ENCODE data around the gene ZNF550.
A peak's percentile ranks its signal among the peaks of the same experiment; 100 is the strongest.

The ZNF550 gene

DNA sequence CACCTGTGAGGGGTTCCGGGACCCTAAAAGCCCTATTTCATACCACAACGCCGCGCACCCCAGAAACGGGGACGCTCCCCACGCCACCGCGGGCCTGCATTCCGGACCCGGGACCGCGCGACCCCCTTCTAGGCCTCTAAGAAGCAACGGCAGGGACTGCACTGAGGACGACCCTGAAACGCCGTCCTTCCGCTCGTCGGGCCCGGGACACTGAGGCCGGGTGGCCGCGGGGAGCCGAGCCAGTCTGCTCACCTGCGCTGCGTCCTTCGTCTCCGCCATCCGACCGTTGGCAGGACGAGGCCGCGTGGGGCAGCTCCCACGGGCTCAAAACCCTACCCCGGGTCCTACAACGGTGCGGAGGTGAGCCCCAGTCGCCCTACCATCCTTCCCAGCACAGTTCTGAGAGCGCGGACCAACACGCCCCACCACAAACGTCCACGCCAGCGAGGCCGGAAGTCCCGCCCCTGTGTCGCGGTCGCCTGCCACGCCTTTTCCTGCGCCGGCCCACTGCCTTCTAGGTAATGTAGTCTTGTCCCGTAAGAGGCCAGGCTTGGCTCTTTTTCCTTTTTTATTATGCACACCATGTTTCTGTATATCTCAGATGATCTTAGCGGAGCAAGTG is at the start of gene ZNF550:
TSS of gene ZNF550 (minus strand) at position 460 of the 622 bp plus-strand sequence. CDS start at position 279, 181 bp downstream.
- DNase-seq (ENCODE audit: low read depth), result peak; percentile 69

DNA sequence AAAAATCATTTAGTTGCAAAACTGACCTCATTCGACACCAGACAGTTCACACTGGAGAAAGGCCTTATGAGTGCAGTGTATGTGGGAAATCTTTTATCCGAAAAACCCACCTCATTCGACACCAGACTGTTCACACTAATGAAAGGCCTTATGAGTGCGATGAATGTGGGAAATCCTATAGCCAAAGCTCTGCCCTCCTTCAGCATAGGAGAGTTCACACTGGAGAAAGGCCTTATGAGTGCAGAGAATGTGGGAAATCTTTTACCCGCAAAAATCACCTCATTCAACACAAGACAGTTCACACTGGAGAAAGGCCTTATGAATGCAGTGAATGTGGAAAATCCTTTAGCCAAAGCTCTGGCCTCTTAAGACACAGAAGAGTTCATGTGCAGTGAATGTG is 47.3 kb upstream of the ZNF550 start:
- no peak for DNase-seq (ENCODE audit: low read depth)

DNA sequence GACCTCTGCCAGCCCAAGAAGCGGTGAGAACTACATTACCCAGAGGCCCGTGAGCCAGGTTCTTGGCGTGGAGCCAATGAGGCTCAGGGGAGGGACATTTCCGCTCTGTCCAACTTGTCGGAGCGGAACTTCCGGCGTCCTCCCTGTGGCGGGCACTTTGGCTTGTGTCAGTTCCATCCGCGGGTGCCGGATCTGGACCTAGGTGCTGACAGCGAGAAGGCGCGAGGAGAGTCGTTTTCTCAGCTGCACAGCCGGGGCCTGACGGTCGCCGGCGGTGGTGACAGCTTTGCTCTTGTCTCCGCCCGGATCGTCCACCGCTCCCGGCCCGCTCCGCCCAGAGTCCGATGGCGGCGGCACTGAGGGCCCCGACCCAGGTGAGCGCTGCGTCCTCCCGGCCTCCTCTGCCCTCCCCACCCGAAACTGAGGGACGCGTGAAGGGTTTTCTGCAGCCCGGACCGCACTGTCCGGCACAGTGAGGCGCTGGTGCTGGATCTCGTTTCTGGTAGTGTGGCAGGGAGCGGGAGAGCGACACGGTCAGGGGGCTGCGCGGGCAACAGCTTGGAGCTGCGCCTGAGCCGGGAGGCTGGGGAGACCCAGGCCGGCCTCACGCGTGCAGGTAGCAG is 40.2 kb upstream of the ZNF550 start, which contains the start of gene ZNF530:
TSS of gene ZNF530 (plus strand) at position 125 of the 623 bp plus-strand sequence. CDS start 4,461 bp downstream, outside the sequence.
- DNase-seq (ENCODE audit: low read depth), result peak; percentile 72

DNA sequence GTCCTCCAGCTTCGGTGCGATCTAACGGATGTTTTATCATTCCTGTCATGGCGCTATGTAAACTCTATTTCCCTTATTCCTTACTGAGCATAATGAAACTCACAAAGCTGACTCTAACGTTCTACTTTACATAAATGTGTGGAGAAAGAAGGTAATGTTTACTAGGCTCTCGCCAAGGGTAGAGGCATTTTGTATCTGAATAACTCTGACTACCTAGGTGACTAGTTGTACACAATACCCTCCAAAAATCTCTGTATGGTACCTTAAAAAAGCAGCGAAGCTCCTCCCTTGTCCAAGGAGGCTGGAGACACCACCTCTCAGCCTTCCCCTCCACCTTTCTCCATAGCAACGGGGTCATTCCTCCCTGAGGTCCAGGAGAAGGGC is 39.7 kb upstream of the ZNF550 start:
- DNase-seq (ENCODE audit: low read depth), result no peak

DNA sequence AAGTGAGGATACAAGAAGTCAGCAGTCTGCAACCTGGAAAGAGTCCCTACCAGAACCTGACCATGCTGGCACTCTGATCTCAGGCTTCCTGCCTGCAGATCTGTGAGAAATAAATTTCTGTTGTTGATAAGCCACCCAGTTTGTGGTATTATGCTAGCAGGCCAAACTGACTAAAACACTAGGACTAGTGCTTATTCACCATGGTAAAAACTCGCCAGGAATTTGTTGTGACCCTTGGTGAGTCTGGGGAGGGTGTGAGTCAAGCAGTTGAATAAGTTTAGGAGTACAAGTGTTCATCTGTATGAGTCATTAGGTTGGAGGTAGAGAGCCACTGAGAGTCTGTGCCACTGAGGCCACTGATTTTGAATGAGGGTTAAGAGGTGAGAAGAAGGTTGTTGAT is 27.9 kb upstream of the ZNF550 start:
- no peak for DNase-seq (ENCODE audit: low read depth)

DNA sequence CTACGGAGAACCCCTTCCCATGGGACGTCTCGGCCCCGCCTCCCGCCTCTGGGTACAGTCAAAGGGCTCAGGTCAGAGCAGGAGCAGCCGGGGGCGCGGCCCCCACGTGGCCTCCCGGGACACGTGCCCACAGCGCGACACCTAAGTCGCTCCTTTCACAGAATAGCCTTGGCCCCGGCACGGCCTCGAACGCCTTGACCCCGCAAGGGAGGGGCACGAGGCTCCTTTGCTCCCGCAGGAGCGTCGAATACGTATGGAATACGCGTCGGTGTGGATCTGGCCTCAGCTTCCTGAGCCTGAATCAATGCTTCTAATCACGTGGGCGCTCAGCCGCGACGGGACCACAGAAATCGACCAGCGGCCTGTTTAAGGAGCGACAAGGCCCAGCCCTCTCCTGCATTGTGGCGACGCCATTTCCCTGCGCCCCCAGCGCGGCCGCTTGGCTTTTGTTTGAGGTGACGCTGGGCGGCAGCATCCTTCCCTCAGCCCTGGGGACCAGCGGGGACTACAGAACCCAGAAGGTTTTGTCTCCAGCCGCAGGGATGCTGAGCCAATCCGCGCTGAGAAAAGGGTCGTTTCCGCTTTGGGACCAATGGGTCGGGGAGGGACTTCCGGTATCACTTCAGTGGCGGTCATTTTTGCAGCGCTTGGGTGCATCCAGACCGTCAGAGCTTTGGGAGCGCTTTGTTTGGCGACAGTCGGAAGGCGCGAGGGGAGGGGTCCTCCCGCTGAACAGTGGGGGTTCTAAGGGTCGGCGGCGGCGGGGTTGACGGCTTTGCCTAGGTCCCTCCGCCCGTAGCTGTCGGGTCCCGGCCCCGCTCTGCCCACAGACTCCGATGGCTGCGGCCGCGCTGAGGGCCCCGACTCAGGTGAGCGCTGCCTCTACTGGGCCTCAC is 24.1 kb upstream of the ZNF550 start, which contains the start of gene ZIK1:
TSS of gene ZIK1 (plus strand) at position 625 of the 896 bp plus-strand sequence. CDS start at position 837, 212 bp downstream.
- DNase-seq (ENCODE audit: low read depth), result peak; percentile 51

DNA sequence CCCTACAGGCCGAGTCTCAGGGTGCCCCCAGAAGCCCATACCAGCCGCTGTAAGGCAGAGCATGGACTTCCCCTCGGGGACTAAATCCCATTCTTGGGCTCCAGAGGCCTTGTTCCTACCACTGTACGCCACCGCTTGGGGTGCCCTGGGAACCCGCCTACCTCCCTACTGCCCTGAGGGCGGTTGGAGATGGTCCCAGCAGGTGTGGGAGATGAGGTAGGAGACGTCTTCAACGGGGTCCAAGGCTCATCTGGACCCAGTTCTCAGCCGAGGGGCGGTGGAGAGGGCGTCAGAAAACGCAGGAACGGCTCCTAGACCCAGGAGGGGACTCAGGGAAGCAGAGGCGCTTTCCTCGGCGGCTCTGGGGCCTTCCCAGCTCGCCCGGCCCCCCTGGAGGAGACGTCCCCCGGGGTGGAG is 23.4 kb upstream of the ZNF550 start:
- DNase-seq (ENCODE audit: low read depth), result no peak

DNA sequence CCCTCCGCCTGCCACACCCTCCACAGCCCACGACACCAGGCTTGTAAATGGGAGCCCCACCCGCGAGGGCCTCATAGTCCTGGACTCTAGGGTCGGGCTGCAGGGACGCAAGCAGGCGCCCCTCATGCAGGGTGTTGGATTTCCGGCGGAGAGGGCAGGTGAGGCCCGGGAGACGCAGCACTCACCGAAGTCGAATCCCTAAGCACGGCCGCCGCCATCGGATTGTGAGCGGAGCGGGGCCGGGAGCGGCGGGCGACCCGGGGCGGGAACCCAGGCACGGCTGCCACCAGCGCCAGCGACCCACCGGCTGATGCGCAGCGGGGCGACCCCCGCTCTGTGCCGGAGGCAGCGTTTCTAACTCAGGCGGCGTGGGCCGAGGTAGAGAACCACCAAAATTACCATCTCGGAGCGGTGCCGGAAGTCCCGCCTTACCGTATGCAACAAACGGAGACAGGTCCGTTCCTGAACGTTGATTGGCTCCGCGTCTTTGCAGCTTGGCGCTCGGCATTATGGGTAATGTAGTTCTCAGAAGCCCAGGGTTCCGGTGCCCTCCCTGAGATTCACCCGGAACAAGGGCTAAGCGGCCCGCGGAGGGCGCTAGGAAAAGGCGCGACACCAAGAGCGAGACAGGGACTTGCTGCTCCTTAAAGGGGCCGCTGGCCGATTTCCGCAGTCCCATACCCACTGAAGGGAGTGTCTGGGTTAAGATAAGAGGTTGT is 19.0 kb upstream of the ZNF550 start, which contains the start of gene ZNF416:
TSS of gene ZNF416 (minus strand) at position 425 of the 719 bp plus-strand sequence. CDS start at position 218, 207 bp downstream.
- DNase-seq (ENCODE audit: low read depth), result peak; percentile 66

DNA sequence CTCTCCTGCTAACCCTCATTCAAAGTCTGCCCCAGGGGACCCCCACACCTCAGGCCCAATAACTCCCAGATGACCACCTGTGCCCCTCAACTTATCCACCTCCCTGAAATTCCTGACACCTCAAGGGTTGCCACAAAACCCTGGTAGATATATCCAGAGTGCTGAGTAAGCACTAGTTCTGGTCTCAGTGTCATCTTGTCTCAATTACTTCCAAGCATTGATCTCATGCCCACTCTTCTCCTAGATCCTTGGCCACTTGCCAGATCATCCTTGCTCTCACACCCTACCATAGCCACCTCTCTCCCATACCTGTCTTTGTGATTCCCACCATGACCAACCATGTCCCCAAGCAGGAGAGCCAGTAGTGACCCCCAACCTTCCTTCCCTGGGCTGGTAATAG is 17.0 kb upstream of the ZNF550 start:
- DNase-seq (ENCODE audit: low read depth), result no peak

DNA sequence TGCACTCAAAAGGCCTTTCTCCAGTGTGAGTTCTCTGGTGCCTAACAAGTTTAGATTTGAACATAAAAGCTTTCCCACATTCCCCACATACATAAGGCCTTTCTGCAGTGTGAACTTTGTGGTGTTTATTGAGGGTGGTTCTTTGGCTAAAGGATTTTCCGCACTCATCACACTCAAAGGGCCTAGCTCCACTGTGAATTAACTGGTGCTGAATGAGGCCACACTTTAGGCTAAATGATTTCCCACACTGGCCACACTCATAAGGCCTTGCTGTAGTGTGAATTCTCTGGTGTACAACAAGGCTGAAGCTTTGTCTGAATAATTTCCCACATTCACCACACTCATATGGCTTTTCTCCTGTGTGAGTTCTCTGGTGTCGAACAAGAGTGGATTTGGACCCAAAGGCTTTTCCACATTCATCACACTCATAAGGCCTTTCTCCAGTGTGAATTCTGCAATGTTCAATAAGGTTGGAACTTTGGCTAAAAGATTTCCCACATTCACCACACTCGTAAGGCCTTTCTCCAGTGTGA is 12.8 kb upstream of the ZNF550 start:
- DNase-seq (ENCODE audit: low read depth), result no peak

DNA sequence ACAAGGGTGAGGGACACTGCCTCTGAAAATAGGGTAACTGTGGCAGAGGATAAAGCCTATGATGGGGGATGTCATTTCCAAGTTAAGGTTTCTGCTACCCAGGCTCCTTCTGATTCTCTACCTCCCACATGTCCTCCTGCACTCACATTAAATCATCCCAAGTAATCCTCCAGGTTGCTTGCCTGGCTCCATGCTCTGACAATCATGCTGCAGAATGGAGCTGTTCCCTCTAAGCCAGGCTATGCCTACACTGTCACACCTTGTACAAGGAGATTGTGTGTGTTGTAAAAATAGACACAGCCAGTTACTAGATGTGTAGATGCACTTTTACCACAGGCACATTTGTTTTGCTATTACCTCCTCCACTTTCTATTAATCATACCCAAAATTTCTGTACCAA is 11.0 kb upstream of the ZNF550 start:
- no peak for DNase-seq (ENCODE audit: low read depth)

DNA sequence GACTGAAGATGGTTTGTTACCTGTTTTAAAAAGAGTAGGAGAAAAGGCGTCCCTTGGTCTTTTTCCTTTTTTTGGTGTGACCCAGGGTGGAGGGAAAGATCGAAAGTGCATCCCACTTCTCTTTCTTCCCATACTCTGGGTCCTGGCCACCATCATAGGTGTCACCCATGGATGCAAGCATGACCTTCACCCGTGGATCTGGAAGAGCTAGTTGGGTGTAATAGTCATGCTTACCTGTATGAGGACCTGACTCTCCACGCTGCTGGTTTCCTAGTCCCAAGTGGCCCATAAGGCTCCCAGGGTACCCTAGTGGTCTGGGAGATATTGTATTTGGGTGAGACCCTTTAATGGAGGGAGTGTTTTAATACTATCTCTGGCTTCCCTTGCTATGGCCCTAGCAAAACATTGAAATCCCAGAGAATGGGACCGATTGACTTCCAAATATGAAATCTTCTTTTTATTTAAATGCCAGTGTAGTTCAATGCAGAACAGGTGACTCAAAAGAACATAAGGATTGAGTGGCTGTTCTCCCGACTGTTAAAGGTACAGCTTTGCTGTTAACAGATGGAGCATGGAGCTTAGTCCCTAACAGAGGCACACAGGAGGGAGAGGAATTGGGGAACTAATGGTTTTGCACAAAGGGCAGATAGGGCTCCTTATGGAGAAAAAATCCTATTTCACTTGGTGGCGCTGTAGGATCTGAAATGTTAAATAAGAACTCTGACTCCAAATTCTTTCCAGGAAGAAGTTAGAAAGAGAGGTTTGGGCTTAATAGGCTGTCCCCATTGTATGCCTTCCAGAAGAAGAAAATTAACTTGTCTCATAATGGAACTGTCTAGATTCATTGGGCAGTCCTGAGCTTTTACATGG is 7.0 kb upstream of the ZNF550 start:
- DNase-seq (ENCODE audit: low read depth), result no peak

DNA sequence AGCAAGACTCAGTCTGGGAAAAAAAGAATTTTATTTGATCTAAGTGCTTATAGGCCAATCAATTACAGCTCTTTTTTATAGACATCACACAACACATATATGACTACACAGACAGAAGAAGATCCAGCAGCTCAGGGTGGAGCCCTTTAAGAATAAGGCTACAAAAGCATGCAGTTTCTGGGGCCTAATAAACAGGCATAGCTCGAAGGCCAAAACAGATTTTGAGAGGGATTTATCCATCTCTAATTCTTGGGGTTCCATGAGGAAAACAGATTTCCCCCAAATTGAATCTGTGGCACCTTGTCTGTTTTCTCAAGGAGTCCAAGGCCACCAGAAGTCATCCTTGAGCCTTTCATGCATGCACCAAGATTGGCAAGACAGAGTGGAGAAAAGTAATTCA is 3.9 kb upstream of the ZNF550 start:
- no peak for DNase-seq (ENCODE audit: low read depth)

DNA sequence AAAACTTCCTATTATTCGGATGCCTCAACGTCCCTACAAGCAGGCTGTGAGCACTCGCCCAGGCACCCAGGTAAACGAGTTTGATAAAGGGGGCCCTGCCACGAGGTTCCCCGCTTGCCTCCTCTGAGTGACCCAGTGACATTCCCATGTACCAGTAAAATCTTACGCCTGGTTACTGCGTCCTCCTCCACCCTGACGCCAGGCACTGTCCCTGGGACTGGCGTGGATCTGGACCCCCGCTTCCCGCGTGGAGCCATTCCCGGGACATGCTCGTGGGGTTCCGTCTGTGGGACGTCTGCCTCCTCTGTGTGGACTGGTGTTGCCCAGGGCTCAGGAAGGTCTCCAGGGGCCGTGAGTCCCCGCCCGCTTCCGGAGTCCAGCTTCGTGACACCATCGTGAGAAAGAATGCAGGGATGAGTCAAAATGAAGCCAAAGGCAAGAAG is 407 bp upstream of the ZNF550 start:
- no peak for DNase-seq (ENCODE audit: low read depth)

DNA sequence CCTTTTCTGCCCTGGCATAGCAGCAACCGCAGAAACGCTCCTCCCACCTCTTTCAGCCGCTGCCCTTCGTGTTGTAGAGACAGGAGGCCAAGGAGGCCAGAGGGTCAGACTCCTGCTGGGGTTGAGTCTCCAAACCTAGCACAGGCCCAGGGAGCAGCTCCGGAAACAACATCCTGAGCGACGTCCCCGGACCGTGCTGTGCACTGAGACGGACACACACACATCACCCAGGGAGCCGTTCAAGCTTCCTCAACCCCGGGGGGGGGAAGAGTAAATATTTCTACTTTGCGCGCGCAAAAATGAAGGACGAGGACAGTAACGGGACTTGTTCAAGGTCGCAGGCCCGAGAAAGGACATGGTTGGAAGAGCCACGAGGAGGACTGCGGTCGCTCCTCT is 657 bp downstream of the ZNF550 start:
- DNase-seq (ENCODE audit: low read depth), result no peak

DNA sequence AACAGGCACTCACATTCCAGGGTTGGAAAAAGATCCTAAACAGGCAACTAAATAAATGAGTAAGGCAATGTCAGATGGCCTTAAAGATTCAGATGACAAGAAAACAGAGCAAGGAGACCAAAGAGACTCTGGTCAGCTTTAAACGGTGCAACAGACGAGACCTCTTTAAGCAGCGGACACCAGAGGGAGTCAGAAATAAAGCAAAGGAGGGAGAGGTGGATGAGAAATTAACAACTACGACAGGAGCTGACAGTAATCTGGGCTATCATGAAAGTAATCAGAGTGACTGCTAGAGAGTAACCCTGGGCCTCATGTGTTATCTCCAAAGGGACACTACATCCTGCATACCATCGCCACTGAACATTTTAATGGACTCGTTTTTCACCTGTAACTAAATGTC is 1.1 kb downstream of the ZNF550 start:
- no peak for DNase-seq (ENCODE audit: low read depth)

DNA sequence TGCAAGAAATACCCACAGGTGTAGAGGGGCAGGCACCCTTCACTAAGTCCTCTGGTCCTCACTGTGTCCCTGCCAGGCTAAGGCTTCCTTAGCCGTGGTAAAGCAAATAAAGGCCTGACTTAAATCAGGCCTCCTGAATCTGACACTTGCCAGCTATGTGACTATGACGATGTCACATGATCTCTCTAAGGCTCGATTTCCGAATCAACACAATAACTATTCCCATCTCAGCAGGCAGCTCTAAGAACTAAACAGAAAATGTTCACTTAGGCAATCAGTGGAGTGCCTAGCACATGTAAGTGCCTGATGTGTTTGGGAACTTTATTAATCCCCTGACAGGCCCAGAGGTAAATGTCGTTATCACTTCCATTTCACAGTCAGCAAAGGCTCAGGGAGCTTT is 2.0 kb downstream of the ZNF550 start:
- DNase-seq (ENCODE audit: low read depth), result no peak

DNA sequence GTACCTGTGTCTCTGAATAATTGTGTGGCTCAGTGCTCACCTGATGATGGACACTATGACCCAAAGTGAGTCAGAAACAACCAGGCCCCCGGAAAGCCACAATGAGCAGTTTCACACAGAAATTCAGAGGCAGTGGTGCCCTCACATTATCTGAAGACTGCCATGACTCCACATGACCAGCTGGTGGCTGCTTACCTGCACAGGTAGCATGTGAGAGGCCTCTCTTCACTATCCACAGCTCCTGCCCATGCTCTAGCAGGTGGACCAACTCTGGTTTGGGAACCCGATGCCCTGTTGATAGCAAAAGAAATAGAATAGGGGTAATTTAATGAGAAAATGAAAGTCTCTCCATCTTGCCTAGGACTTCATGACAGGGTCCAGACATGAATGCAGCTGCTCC is 7.2 kb downstream of the ZNF550 start:
- DNase-seq (ENCODE audit: low read depth), result no peak

DNA sequence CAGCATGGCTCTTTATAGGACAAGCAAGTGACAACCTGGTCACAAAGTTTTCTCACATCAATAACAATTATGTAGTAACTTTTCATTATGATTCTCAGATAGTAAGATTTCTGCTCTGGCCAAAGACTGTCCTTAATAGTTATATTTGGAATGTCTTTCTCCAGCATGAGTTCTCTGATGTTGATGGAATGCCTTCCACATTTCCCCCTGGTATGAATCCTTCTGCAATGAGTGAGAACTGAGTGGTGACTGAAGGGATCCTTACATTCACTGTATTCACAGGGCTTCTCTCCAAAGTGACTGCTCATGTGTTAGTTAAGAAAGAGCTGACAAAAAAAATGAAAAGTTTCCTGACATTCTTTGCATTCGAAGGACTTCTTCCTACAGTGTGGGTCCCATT is 13.2 kb downstream of the ZNF550 start:
- DNase-seq (ENCODE audit: low read depth), result no peak

DNA sequence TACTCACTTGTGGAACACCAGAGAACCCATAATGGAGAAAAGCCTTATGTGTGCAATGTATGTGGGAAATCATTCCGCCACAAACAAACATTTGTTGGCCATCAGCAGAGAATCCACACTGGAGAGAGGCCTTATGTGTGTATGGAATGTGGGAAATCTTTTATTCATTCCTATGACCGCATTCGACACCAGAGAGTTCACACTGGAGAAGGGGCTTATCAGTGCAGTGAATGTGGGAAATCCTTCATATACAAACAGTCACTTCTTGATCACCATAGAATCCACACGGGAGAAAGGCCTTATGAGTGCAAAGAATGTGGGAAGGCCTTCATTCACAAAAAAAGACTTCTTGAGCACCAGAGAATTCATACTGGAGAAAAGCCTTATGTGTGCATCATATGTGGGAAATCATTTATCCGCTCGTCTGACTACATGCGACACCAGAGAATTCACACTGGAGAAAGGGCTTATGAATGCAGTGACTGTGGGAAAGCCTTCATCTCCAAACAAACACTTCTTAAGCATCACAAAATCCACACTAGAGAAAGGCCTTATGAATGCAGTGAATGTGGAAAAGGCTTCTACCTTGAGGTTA is 21.6 kb downstream of the ZNF550 start:
- no peak for DNase-seq (ENCODE audit: low read depth)

All from stimulated activated CD8-positive, alpha-beta memory T cell treated with anti-CD3 and anti-CD28 coated beads, Interleukin-15, amount 100 ng/mL, for 24 hours (primary cell).